Endodermal cell (in vitro differentiated cells): ENCODE data around the gene BRDT. TPM values are rescaled to one million over a fixed set of nuclear protein-coding genes. Genes with fewer than 3 reads are reported as not detected.
A peak's percentile ranks its signal among the peaks of the same experiment; 100 is the strongest.

Experiments
- DNase-seq: peaks from one replicate; pipeline ENCODE4 v3.0.0-alpha.2; 2017
- H3K27ac ChIP-seq: 2 replicates; pipeline ENCODE4 v1.5.1; 2013; ENCODE audit warnings: mild to moderate bottlenecking, low read depth, low read length, moderate library complexity
- H3K27me3 ChIP-seq: 2 replicates; pipeline ENCODE4 v1.6.1; 2013; ENCODE audit warnings: mild to moderate bottlenecking, low read length, moderate library complexity; ENCODE audit not compliant: insufficient read depth, control insufficient read depth, poor library complexity, severe bottlenecking
- H3K36me3 ChIP-seq: 2 replicates; pipeline ENCODE4 v1.7.0; 2013; ENCODE audit warnings: mild to moderate bottlenecking, low read length, moderate library complexity; ENCODE audit not compliant: control insufficient read depth, insufficient read depth
- H3K4me1 ChIP-seq: one replicate; pipeline ENCODE4 v1.7.0; 2013; ENCODE audit warnings: low read length; ENCODE audit not compliant: control insufficient read depth, insufficient read depth
- H3K4me3 ChIP-seq: 2 replicates; pipeline ENCODE4 v1.5.1; 2013; ENCODE audit warnings: mild to moderate bottlenecking, low read length, moderate library complexity
- H3K9ac ChIP-seq: 2 replicates; pipeline ENCODE4 v1.6.1; 2013; ENCODE audit warnings: mild to moderate bottlenecking, low read length, moderate library complexity; ENCODE audit not compliant: poor library complexity, severe bottlenecking; ENCODE audit errors: extremely low read depth
- H3K9me3 ChIP-seq: 2 replicates; pipeline ENCODE4 v1.6.1; 2013; ENCODE audit warnings: mild to moderate bottlenecking, low read length, moderate library complexity; ENCODE audit not compliant: control insufficient read depth
- H3K27ac Mint-ChIP-seq: 2 replicates; pipeline ENCODE4 v1.8.0; 2020; ENCODE audit warnings: mixed read lengths
- H3K27me3 Mint-ChIP-seq: 2 replicates; pipeline ENCODE4 v1.8.0; 2021; ENCODE audit warnings: mild to moderate bottlenecking, mixed read lengths; ENCODE audit not compliant: insufficient read depth
- H3K36me3 Mint-ChIP-seq: 2 replicates; pipeline ENCODE4 v1.8.0; 2020; ENCODE audit warnings: low read depth, mixed read lengths
- H3K4me1 Mint-ChIP-seq: 2 replicates; pipeline ENCODE4 v1.8.0; 2020; ENCODE audit warnings: mixed read lengths
- H3K4me3 Mint-ChIP-seq: 2 replicates; pipeline ENCODE4 v1.8.0; 2020; ENCODE audit warnings: mild to moderate bottlenecking, moderate library complexity, mixed read lengths
- H3K9me3 Mint-ChIP-seq: 2 replicates; pipeline ENCODE4 v1.8.0; 2020; ENCODE audit warnings: mild to moderate bottlenecking, mixed read lengths
- CTCF ChIP-seq: fragments of 200-600 bp; sonication (generic); conservative IDR thresholded peaks from 2 replicates; pipeline ENCODE4 v1.5.0; 2021; ENCODE audit warnings: antibody characterized with exemption, mild to moderate bottlenecking
- WGBS, 2 experiments: methylation state at CpG; one replicate each; pipeline versions ENCODE4 v1.1.5 to v1.1.7; 2013; ENCODE audit warnings: missing lambda C conversion rate in 2 of 2, mixed read lengths in 1 of 2; ENCODE audit not compliant: insufficient coverage in 1 of 2, insufficient read length in 1 of 2; 5-methylcytosine and 5-hydroxymethylcytosine counted together
- total RNA-seq, 2 donors: library from RNA; stranded (reverse); fragmentation: NEBNext Ultra II Directional in 1 of 2; extraction: Animal tissue kit (Norgen Biotek cat#: 25700) in 1 of 2; gene quantifications; 2 replicates in 1 of 2; 3 replicates in 1 of 2; pipeline ENCODE4 v1.2.1, GENCODE V29; 2021

Gene BRDT
- total RNA-seq, 2 donors from 2014 or later: 2.3 to 4.4 TPM

GRCh38 chr1:92029241-92029922 is 80.2 kb downstream of the BRDT start:
- no peak overlapping the region for H3K27ac ChIP-seq
- peaks cover 1% of the 10 kb centered on the region for H3K36me3 Mint-ChIP-seq
- peaks cover 20% of the 10 kb centered on the region for H3K9me3 Mint-ChIP-seq
- H3K4me3 Mint-ChIP-seq: peak overlapping the region; percentile 48
- peak; percentile 62 for DNase-seq
- peaks cover 10% of the 10 kb centered on the region for H3K4me1 Mint-ChIP-seq
- no peaks in the 10 kb centered on the region for H3K4me1 ChIP-seq
- peaks cover 32% of the 10 kb centered on the region for H3K27me3 ChIP-seq
- H3K36me3 ChIP-seq: no peaks in the 10 kb centered on the region
- H3K9ac ChIP-seq: no peak overlapping the region
- no peaks in the 10 kb centered on the region for H3K9me3 ChIP-seq
- no peak overlapping the region for H3K27ac Mint-ChIP-seq
- no peak for TF ChIP-seq CTCF
- H3K4me3 ChIP-seq: peak overlapping the region; percentile 76
- 42 to 56% methylated on average over 21 to 31 of the region's 31 CpGs for WGBS, 2 experiments
- H3K27me3 Mint-ChIP-seq: peaks cover 27% of the 10 kb centered on the region

- TF ChIP-seq CTCF: no peak
- no peaks in the 10 kb centered on the region for H3K9me3 ChIP-seq
- WGBS, 2 experiments: 41 to 52% methylated on average over 4 of the region's 4 CpGs
- Mint-ChIP-seq H3K4me3 (peak overlapping the region; percentile 48), H3K36me3 (peaks cover under 1% of the 10 kb centered on the region), H3K27ac (no peak overlapping the region), H3K27me3 (peaks cover 27% of the 10 kb centered on the region), H3K9me3 (peaks cover 12% of the 10 kb centered on the region), H3K4me1 (peaks cover 10% of the 10 kb centered on the region)
- peaks cover 32% of the 10 kb centered on the region for H3K27me3 ChIP-seq
- no peak for DNase-seq
- no peaks in the 10 kb centered on the region for H3K36me3 ChIP-seq
- no peak overlapping the region for H3K27ac ChIP-seq
- no peaks in the 10 kb centered on the region for H3K4me1 ChIP-seq
- peak overlapping the region; percentile 76 for H3K4me3 ChIP-seq
- no peak overlapping the region for H3K9ac ChIP-seq
Measured at GRCh38 chr1:92030656-92031107, 81.5 kb downstream of the BRDT start.

- Histone ChIP-seq H3K27ac (no peak overlapping the region), H3K9ac (no peak overlapping the region), H3K4me1 (no peaks in the 10 kb centered on the region), H3K27me3 (peaks cover 32% of the 10 kb centered on the region), H3K4me3 (no peak overlapping the region), H3K9me3 (no peaks in the 10 kb centered on the region), H3K36me3 (no peaks in the 10 kb centered on the region)
- Mint-ChIP-seq H3K9me3 (peaks cover 9% of the 10 kb centered on the region), H3K4me3 (no peak overlapping the region), H3K4me1 (peaks cover 10% of the 10 kb centered on the region), H3K27ac (no peak overlapping the region), H3K27me3 (peaks cover 26% of the 10 kb centered on the region), H3K36me3 (no peaks in the 10 kb centered on the region)
- WGBS, 2 experiments: 85 to 87% methylated on average over 4 to 6 of the region's 6 CpGs
- no peak for TF ChIP-seq CTCF
- no peak for DNase-seq
Measured at GRCh38 chr1:92031281-92032110, 82.3 kb downstream of the BRDT start.
